Islet precursor cell (in vitro differentiated cells): Measurements from ENCODE around the gene CD34.
A peak's percentile ranks its signal among the peaks of the same experiment; 100 is the strongest.
"Not testable (repeated sequence)": the region's sequence is repeated elsewhere in the genome, so short reads cannot be mapped to it uniquely, and the experiment has no call there.

ENCODE experiments used
- DNase-seq: peaks from one replicate; pipeline ENCODE4 v3.0.0-alpha.2; 2018

The CD34 gene, protein sequence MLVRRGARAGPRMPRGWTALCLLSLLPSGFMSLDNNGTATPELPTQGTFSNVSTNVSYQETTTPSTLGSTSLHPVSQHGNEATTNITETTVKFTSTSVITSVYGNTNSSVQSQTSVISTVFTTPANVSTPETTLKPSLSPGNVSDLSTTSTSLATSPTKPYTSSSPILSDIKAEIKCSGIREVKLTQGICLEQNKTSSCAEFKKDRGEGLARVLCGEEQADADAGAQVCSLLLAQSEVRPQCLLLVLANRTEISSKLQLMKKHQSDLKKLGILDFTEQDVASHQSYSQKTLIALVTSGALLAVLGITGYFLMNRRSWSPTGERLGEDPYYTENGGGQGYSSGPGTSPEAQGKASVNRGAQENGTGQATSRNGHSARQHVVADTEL

DNA sequence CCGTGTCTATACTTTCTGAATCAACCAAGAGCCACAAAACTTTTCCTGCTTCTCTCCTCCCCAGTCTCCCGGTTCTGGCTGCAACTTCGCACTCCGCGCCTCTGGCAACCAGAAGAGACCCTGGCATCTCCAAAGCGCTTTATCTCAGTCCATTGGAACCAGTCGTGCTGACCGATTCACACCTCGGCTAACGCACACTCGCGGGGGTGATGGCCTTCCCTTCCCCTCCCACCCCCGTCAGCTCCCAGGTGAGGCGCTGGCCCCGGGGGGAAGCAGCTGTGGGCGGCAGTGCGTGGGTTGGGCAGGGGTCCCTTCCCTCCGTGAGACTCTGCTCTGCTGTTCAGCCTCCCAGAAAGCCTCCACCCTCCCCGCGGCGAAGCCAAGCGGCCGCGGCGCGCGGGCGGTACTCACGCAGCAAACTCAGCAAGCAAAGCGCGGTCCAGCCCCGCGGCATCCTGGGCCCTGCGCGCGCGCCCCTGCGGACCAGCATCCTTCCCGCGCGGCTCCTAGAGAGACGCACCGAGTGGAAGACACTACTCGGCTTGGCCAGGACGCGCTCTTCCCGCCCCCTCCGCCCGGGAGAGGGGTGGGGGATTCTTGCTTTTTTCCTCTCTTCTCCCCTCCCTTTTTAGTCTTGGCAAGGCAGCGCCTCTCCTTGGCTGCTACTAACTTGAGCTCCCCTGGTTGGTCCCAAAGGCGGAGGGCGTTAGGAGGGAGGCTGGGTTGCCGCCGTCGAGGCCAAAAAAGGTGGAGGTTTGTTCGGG is at the start of gene CD34:
Gene CD34, minus strand, starts transcription at position 535 of the 764 bp plus-strand sequence. Its CDS starts 45 bp downstream, at position 490.
- DNase-seq, result no peak

DNA sequence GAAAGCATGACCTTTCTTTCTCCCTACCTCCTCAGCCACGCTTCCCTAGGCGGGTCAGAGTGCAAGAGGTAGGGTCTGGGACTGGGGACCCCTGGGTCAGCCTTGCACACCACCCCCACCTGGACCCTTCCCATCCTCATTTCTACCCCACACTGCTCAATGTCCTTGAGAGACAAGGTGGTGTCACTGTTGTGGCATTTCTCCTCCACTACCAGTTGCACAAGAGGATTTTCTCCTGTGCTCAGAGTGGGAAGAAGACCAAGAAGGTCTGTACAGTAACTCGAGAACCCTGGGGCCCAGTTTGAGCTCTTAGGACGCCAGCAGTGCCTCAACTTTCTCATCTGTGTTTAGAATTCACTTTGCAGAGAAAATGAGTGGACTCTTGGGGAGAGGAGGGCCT is 49.4 kb upstream of the CD34 start:
- no peak for DNase-seq

DNA sequence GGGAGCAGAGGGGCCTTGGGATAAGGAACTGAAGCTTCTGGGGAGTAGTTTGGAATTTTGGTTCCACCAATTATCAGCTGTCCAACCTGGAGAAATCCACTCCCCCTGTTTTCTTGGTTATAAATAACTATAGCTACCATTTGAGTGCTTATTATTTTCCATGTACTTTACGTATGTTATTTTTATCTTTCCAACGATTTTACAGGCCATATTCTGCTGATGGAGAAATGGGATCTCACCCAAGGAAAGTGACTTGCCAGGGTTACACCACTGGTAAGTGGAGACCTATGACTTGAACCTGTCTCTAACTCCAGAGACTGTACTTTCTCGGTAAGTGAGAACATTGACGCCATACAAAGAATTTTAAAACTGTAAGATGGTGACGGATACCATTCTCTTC is 49.0 kb upstream of the CD34 start:
- DNase-seq, result no peak

DNA sequence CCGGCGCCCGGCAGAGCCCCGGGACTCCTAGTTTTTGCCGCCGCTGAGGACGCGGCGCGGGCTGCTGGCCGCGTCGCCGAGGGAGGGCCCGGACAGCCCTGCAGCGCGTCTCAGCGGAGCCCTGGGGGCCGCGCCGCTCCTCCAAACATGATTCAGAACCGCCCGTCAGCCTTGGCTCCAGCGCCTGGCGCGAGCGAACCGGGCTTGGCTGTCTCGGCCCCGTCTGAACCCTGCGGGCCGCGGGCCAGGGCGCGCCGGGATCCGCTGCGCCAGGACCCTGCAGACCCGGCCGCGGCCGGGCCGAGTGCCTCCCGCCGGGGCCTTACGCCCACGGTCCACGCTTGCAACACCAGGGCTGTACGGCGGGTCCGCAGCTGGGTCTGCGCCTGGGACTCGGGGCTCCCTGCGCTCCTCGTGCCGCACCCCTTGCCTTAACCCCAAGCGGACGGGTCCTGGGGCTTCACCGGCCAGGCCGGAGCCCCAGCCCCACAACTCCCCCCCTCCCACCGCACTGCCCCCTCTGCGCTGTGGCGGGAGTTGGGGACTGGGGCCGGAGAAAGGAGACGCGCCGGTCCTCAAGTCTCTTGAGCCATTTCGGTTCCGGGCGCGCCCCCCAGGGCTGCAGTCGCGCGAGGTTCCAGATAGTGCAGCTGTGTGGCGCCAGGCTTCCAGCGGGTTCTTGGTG is 48.4 kb upstream of the CD34 start:
- peak; percentile 70 for DNase-seq

DNA sequence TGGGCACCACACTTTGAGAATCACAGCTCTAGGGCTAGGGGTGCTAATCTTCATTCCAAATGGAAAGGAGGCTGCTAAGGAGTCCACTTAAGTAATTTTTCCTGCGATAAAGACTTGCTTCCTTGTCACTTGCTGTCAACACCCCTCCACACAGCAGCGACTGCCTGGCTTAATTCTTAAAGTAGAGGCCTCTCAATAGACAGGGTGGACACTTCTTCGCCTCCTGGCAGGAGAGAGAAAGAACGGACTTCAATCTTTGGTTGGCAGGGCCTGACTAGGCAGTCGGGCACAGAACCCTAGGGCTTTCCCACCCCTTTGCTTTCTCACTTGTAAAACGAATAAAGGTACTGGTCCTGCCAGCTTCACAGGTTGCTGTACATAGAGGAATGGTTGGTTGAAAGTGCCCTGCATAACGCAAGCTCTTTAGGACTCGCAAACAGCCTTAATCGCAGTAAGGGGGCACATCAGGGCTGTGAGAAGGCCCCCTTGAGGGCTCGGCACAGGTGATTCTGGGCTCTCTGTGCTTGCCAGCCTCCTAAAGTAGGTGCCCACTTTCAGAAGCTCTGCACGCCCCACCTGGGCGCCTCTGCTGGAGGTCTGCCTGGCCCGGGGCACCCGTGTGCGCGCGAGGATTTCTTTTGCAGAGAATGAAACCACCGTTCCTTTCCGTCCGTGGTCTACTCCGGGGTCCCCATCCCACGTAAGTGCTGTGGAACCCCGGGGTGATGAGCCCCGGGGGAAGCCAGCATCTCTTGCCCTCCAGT is 47.6 kb upstream of the CD34 start:
- DNase-seq, result no peak

DNA sequence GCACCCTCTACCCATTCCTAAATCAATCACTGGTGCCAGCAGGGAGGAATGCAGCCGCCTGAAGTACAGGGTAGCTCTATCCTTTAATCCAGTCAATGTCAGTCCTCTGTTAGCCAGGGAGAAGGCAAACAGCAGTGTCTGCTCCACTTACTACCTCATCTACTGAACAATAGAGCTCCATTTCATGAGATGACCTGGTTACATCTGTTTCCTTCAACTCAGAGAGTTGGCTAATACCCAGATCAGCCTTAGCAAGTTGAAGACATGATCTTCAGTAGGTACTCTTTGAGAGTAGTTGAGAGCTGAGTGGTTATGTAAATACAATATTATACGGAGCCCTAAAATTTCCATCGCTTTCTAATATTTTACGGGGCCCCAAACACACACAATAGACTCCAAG is 46.1 kb upstream of the CD34 start:
- DNase-seq, result no peak

DNA sequence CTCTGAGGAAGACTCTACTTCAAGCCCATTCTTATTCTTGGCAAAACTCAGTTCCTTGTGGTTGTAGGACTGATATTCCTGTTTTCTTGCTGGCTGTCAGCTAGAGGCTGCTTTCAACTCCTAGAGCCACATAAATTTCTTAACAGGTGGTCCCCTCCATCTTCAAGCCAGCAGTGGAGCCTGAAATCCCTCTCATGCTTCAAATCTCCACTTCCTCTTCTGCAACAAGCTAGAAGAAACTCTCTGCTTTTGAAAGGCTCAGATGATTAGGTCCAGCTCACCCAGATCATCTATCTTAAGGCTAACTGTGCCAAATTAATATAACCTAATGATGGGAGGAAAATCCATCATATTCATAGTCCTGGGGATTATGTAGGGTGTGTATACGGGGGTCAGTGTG is 43.2 kb upstream of the CD34 start:
- no peak for DNase-seq

DNA sequence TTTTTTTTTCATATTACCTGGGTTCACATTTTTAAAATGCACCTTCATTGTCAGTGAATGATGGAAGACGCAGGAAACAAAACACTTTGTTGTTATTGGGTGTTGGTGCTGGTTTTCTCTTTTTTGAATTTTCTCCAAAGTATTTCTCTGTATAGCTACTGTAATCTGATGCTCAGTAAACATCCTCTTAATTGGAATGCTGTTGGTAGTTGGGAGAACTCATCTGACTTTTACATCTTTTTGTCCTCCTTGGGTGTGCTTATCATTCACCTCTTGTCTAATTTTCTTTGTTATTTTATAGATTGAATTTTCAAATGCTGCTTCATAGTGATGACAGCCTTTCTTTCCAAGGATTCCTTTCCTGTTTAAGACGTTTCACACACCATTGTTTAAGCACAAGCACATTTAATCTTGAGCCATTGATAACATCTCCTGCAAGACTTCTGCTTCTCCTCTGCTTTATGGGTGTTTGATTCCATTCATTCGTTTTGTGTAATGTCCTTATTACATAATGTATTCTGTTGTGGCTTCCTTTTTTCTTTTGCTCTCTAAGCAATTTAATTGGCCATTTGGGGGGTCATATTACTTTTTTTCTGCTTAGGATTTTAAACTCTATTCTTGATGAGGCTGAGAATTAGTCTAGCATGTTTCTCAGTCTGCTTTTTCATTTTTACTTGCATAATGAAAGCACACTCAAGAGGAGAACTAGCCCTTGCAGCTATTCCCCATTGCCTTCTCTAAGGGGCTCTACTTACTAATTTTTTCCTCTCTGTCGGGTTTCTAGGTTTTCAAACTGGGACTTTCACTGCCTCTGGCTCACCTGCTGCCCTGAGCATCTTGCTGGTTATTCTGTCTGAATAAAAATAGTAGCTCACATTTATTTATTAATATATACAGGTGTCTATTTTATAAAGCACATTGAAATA is 42.0 kb upstream of the CD34 start:
- DNase-seq, result no peak

DNA sequence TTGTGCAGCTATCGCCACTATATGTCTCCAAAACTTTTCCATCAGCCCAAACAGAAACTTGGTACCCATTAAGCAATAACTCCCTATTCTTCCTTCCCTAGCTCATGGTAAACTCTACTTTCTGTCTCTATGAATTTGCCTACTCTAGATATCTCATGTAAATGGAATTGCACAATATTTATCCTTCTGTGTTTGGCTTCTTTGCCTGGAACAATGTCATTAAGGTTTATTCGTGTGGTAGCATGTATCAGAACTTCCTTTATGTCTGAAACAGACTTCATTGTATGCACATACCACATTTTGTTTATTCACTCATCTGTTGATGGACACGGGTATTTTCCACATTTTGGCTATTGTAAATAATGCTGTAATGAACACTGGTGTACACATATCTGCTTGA is 40.7 kb upstream of the CD34 start:
- DNase-seq, result no peak

DNA sequence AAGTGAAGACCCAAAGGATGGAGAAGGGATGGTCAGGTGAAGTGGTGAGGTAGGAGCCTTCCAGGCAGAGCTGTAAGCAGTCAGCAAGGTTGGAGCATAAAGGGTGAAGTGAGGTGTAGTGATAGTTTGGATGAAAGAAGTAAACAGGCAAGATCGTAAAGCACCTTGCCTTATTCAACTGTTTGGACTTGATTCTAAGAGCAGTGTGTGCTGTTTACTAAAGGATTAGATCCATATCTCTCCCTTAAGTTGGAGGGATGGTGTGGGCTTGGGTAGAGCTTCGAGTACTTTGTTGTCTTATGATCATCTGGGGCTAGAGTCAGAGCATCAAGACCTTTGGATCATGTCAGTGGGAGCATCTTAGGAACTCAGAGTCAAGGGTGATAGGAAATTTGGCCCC is 39.8 kb upstream of the CD34 start:
- no peak for DNase-seq

DNA sequence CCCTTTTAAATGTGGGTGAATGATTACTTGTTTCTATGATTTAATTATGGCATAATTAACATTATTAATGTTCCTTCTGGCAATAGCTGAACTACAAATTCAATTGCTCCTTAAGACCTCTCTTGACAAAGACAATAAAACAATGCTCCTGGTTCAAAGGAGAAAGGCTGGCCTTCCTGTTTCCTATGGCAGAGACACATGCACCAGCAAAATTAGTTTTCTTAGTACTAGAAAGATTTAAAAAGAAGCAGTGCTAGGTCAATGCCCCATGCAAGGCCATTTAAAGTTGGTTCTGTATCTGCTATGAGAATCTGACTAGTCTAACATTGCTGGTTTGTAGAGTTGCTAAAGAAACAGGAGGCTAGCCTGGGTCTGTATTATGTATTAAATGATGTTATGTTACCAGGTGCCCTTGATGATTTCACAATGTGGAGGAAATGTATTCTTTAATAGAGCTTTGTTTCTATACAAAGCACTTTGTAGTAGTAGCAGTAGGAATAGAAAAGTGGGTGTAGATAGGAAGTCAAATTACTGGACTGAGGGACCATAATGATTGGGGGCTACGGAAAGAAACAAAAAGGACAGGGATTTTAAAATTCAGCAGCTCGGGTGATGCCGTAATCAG is 38.8 kb upstream of the CD34 start:
- DNase-seq, result no peak

DNA sequence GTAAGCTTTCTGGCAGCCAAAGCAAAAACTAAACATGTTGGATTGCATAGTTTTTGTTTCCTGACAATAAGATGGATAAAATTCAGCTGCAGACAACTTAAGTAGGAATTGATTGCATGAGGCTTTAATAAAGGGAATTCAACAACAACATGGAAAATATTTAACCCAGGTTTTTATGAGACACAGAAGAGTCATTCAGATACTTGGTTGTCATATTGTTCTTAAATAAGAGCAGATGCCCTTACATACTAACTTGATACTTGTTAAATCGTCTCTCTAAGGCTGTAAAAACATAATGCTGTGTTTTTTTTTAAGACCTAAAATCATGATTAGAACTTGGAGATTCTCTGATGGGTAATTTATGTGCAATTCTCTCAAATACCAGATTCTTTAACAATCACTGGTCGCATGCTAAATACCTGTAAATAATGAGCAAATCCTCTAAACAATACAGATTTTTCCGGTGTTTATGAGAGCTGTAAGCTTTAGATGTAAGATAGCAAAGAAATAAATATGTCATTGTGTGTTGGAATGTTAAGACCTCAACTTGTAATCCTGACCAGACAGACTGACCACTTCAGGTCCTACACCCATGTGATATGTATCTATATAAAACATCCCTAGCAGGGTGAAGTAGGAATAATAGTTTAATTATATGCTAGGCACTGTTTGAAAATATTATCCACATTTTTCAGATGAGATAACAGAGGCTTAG is 37.8 kb upstream of the CD34 start:
- no peak for DNase-seq

DNA sequence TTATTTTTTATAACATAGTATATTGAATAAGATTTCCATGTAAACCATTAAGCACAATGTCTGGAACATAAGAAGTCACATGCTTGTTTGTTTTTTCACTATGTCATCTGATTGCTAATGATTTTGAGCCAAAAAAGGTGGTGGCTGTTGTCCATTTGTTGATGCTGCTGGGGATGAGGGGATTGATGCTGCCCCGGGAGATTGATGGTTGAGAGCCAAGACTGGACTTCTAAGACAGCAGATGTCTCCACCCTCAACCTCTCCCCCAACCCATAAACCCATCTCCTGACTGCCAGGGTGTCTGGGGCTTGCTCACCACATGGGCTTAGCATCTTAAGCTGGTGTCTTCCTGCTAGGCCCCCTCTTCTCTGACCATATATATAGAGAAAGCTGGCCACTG is 35.8 kb upstream of the CD34 start:
- no peak for DNase-seq

DNA sequence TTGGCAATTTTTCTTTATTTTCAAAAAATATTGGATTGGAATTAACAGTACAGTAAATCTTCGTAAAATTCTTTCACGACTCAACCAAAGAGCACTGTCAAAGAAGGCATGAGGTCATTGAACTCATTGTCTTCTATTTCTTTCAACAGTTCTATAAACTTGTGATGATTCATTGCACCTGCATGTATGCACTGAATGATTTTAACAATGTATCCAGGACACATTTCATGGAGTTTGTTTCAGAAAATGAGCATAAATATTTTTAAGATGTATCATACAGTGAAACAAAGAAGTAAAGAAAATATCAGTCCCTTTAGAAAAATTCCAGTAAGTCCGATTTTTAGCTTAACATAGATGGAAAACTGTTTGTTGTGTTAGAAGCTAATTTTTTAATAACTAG is 33.6 kb upstream of the CD34 start:
- no peak for DNase-seq

DNA sequence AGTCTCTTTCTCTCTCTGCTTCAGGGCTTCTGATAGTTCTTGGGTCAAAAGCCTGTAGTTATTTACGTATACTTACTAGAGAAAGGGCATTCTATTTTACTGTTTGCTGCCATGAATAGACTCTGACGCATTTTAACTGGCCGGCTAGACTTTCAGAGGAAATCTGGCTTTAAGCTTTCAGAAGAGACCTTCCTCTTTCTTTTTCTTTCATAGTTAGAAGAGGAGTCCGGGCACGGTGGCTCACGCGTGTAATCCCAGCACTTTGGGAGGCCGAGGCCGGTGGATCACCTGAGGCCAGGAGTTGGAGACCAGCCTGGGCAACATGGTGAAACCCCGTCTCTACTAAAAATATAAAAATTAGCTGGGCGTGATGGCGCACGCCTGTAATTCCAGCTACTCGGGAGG is 31.4 kb upstream of the CD34 start:
- not testable (repeated sequence) for DNase-seq

DNA sequence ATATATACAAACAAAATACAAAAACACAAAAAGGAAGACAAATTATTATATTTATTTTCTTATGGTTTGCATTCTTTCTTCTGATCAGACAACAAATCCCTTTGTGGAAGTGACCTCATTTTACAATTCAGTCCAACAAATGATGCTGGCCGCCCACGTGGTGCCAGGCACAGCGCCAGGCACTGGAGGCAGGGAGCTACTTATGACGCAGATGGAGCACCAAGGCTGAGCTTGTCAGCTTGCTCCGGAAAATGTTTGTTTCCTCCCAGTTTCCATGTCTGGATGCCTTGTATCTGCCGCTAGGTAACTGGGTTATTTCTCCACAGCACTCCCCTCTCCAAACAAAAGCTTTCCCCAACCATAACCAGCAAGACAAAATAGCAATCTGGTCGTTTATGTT is 30.7 kb upstream of the CD34 start:
- DNase-seq, result no peak

DNA sequence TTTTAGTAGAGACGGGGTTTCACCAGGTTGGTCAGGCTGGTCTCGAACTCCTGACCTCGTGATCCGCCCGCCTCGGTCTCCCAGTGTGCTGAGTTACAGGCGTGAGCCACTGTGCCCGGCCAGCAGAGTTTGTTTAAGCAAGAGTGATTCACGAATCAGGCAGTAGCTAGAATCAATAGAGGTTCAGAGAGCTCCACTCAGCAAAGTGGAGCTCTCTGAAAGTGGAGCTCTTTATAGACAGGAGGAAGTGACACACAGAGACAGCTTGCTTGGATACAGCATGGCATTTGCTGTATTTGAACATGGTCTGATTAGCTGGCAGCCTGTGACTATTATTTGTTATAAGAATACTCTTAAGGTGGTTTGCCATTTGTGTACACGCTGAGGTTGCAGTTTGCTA is 27.1 kb upstream of the CD34 start:
- DNase-seq, result no peak

DNA sequence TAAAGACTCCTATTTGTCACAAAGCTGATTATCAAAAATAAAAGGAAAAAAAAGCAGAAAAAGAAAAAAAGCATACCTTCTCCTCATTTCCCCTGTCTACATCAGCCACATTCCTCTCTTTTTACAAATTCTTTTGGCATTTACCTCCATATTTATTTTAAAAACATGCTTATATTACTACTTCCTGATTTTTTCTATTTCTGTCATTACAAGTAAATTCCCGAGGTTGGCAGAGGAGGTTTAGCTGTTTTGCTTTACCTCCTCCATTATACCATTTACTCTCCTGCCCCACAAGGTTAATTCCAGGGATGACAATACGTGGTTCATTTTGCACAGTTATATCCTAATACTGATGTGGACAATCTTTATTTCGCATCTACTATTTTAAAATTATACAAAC is 26.3 kb upstream of the CD34 start:
- no peak for DNase-seq

DNA sequence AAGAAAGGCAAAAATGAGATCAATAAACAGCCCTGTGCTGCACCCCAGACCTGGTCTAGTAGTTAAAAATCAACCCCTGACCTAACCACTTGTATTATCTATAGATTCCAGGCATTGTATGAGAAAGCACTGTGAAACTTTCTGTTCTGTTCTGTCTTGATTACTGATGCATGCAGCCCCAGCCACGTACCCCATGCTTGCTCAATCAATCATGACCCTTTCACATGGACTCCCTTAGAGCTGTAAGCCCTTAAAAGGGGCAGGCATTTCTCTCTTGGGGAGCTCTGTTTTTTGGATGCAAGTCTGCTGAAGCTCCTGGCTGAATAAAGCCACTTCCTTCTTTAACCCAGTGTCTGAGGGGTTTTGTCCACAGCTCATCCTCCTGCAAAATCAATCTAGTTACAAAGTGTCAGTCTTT is 24.2 kb upstream of the CD34 start:
- DNase-seq, result no peak

DNA sequence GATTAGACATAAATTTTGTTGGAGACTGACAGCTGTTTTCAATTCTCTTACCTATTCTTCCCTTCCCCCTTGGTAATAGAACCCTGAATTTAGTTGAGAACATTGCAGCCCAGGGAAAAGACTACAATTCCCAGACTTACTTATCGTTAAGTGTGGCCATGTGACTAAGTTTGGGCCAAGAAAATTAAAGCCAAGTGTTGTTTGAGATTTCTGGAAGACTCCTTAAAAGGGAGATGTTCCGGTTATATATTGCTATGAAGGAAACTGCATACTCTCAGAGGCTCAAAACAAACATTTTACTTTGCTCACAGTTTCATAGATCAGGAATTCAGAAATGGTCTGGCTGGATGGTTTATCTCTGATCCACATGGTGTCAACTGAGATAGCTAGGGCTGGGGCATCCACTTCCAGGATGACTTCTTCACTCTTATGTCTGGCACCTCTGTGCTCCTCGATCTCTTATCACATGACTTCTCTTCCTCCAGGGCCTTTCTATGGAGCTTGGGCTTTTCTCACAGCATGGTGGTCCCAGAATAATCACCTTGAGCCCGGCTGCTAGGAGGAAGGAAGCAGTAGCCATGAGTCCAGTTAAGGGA is 22.4 kb upstream of the CD34 start:
- no peak for DNase-seq
